H1 (cell line): ENCODE results near the gene TMEM17. TPM values are rescaled to one million over a fixed set of nuclear protein-coding genes. Genes with fewer than 3 reads are reported as not detected.

Experiments used
- CTCF ChIA-PET: fragments of 300-600 bp; sonication (Branson Sonifier 250); formaldehyde crosslinking; loops from one replicate; lab custom pipeline; 2021; ENCODE audit not compliant: partially characterized antibody; lab: Charles Lee
- POLR2A ChIA-PET: fragments of 300-600 bp; sonication (Branson Sonifier 250); formaldehyde crosslinking; loops from one replicate; lab custom pipeline; 2021; ENCODE audit warnings: inconsistent platforms; ENCODE audit not compliant: partially characterized antibody; lab: Charles Lee
- DNase-seq, 2 experiments: peaks; one replicate each; pipeline versions ENCODE4 v3.0.0 to v3.0.0-alpha.2; 2010 to 2022; ENCODE audit warnings: low spot score in 2 of 2, low read depth in 1 of 2, mixed read lengths in 1 of 2
- FAIRE-seq: peaks from 2 replicates; lab custom pipeline; 2011; peaks lifted over from hg19 to GRCh38; lab: Jason Lieb, UNC
- H2AFZ ChIP-seq: 2 replicates; pipeline ENCODE4 v1.8.1; 2012; ENCODE audit warnings: low read length, inconsistent platforms
- H2AK5ac ChIP-seq: 2 replicates; pipeline ENCODE4 v1.6.1; 2013; ENCODE audit warnings: low read depth, low read length
- H2BK120ac ChIP-seq: replicated peaks from 2 replicates; pipeline ENCODE3; 2013; ENCODE audit warnings: low read depth, low read length, inconsistent platforms
- H2BK12ac ChIP-seq: 2 replicates; pipeline ENCODE4 v1.6.1; 2013; ENCODE audit warnings: low read depth, low read length
- H2BK15ac ChIP-seq: 2 replicates; pipeline ENCODE4 v1.6.1; 2013; ENCODE audit warnings: low read length
- H2BK20ac ChIP-seq: 2 replicates; pipeline ENCODE4 v1.6.1; 2013; ENCODE audit warnings: low read length
- H2BK5ac ChIP-seq: 2 replicates; pipeline ENCODE4 v1.6.1; 2013; ENCODE audit warnings: low read depth, low read length
- H3K14ac ChIP-seq: 2 replicates; pipeline ENCODE4 v1.6.1; 2013; ENCODE audit warnings: inconsistent platforms; ENCODE audit not compliant: insufficient read length
- H3K18ac ChIP-seq: 2 replicates; pipeline ENCODE4 v1.6.1; 2013; ENCODE audit warnings: low read length; ENCODE audit errors: extremely low read depth
- H3K23ac ChIP-seq: 2 replicates; pipeline ENCODE4 v1.6.1; 2013; ENCODE audit warnings: inconsistent platforms; ENCODE audit not compliant: insufficient read length
- H3K23me2 ChIP-seq: 2 replicates; pipeline ENCODE4 v1.6.1; 2013; ENCODE audit warnings: low read depth, low read length
- H3K27ac ChIP-seq: 2 replicates; pipeline ENCODE4 v1.6.1; 2011; ENCODE audit warnings: low read depth, low read length, inconsistent platforms
- H3K27me3 ChIP-seq, 4 experiments: replicated peaks in 1 of 4; 1 replicate in 1 of 4; 2 replicates in 3 of 4; pipeline versions ENCODE4 v1.6.1 to v1.8.1; 2011 to 2013; ENCODE audit warnings: low read length in 3 of 4, mild to moderate bottlenecking in 3 of 4, inconsistent platforms in 2 of 4, mixed read lengths in 2 of 4, moderate library complexity in 1 of 4; ENCODE audit not compliant: control insufficient read depth in 3 of 4, insufficient read depth in 3 of 4; ENCODE audit errors: extremely low read depth in 1 of 4
- H3K36me3 ChIP-seq, 4 experiments: 2 replicates each; pipeline versions ENCODE4 v1.6.1 to v1.8.1; 2011 to 2013; ENCODE audit warnings: mild to moderate bottlenecking in 4 of 4, low read length in 3 of 4, moderate library complexity in 2 of 4, control low read depth in 1 of 4, inconsistent platforms in 1 of 4; ENCODE audit not compliant: insufficient read depth in 4 of 4, control insufficient read depth in 2 of 4
- H3K4ac ChIP-seq: replicated peaks from 2 replicates; pipeline ENCODE3; 2013; ENCODE audit warnings: low read length, low read depth, mixed read lengths, inconsistent platforms; ENCODE audit not compliant: insufficient read length
- H3K4me1 ChIP-seq, 4 experiments: replicated peaks in 1 of 4; 1 replicate in 1 of 4; 2 replicates in 3 of 4; pipeline versions ENCODE4 v1.6.1 to v1.8.1; 2011 to 2013; ENCODE audit warnings: low read length in 3 of 4, inconsistent platforms in 2 of 4, mixed read lengths in 1 of 4; ENCODE audit not compliant: insufficient read depth in 4 of 4, control insufficient read depth in 3 of 4
- H3K4me2 ChIP-seq, 2 experiments: 2 replicates each; pipeline versions ENCODE4 v1.6.1 to v1.8.1; 2011 to 2013; ENCODE audit warnings: low read depth in 2 of 2, low read length in 2 of 2, control low read depth in 1 of 2, inconsistent platforms in 1 of 2, mild to moderate bottlenecking in 1 of 2; ENCODE audit not compliant: insufficient read depth in 1 of 2
- H3K4me3 ChIP-seq, 4 experiments: fragments of 200-600, 300-600 bp in 1 of 4; sonication (generic), shearing (Covaris generic), sonication (Bioruptor Twin) in 1 of 4; 2 replicates each; pipeline versions ENCODE4 v1.5.1 to v1.8.1; 2011 to 2016; ENCODE audit warnings: low read length in 4 of 4, low read depth in 3 of 4, control low read depth in 2 of 4, inconsistent platforms in 2 of 4, mild to moderate bottlenecking in 2 of 4, mixed read lengths in 1 of 4, moderate library complexity in 1 of 4; ENCODE audit not compliant: insufficient read depth in 2 of 4; ENCODE audit errors: extremely low read depth in 1 of 4
- H3K56ac ChIP-seq: replicated peaks from 2 replicates; pipeline ENCODE3; 2013; ENCODE audit warnings: low read depth, mild to moderate bottlenecking, mixed read lengths, low read length, inconsistent platforms; ENCODE audit not compliant: insufficient read length
- H3K79me1 ChIP-seq: 2 replicates; pipeline ENCODE4 v1.6.1; 2013; ENCODE audit warnings: low read depth, low read length, control low read depth
- H3K79me2 ChIP-seq, 2 experiments: 2 replicates each; pipeline versions ENCODE4 v1.6.1 to v1.8.1; 2012 to 2013; ENCODE audit warnings: low read length in 2 of 2, mild to moderate bottlenecking in 2 of 2, inconsistent platforms in 1 of 2; ENCODE audit not compliant: insufficient read depth in 2 of 2, control insufficient read depth in 1 of 2
- H3K9ac ChIP-seq, 4 experiments: replicated peaks in 1 of 4; 1 replicate in 1 of 4; 2 replicates in 3 of 4; pipeline versions ENCODE4 v1.6.1 to v1.8.1; 2011 to 2013; ENCODE audit warnings: low read depth in 3 of 4, low read length in 3 of 4, control low read depth in 2 of 4, mild to moderate bottlenecking in 2 of 4, moderate library complexity in 2 of 4, inconsistent platforms in 1 of 4; ENCODE audit errors: extremely low read depth in 1 of 4
- H3K9me3 ChIP-seq, 2 experiments: 2 replicates each; pipeline versions ENCODE4 v1.6.1 to v1.8.1; 2012 to 2013; ENCODE audit warnings: mild to moderate bottlenecking in 2 of 2, moderate library complexity in 2 of 2, control low read depth in 1 of 2, inconsistent platforms in 1 of 2, low read depth in 1 of 2, low read length in 1 of 2, mixed read lengths in 1 of 2; ENCODE audit not compliant: insufficient read depth in 2 of 2
- H4K20me1 ChIP-seq, 2 experiments: replicated peaks in 1 of 2; 2 replicates each; pipeline versions ENCODE3 to v1.8.1; 2011 to 2013; ENCODE audit warnings: inconsistent platforms in 2 of 2, low read length in 2 of 2, mild to moderate bottlenecking in 1 of 2; ENCODE audit not compliant: insufficient read depth in 2 of 2, control insufficient read depth in 1 of 2
- H4K5ac ChIP-seq: 2 replicates; pipeline ENCODE4 v1.6.1; 2013; ENCODE audit warnings: low read length, low read depth, mixed read lengths, inconsistent platforms; ENCODE audit not compliant: insufficient read length
- H4K8ac ChIP-seq: 2 replicates; pipeline ENCODE4 v1.8.0; 2013; ENCODE audit warnings: mild to moderate bottlenecking, moderate library complexity, low read length, inconsistent platforms; ENCODE audit not compliant: insufficient read depth; ENCODE audit errors: extremely low read depth
- H4K91ac ChIP-seq: replicated peaks from 2 replicates; pipeline ENCODE3; 2013; ENCODE audit warnings: low read length, mixed read lengths, inconsistent platforms; ENCODE audit not compliant: insufficient read length
- CBX8 ChIP-seq: fragments of 300-800, 300-1000 bp; sonication (generic); IDR thresholded peaks from 2 replicates; pipeline ENCODE4 v1.7.1; 2016; ENCODE audit warnings: low read depth, low read length, borderline replicate concordance
- CHD2 ChIP-seq: IDR thresholded peaks from 2 replicates; pipeline ENCODE4 v1.6.1; 2012; ENCODE audit warnings: low read length, improper control_type of control experiment
- CTBP2 ChIP-seq: IDR thresholded peaks from 2 replicates; pipeline ENCODE4 v1.7.0; 2011; ENCODE audit warnings: borderline replicate concordance, mild to moderate bottlenecking, moderate library complexity, mixed read lengths, low read length; ENCODE audit not compliant: insufficient read depth, insufficient read length
- EGR1 ChIP-seq: IDR thresholded peaks from 2 replicates; pipeline ENCODE4 v1.6.1; 2011; ENCODE audit warnings: low read depth, low read length, borderline replicate concordance
- MAFK ChIP-seq: IDR thresholded peaks from 2 replicates; pipeline ENCODE4 v1.6.1; 2012; ENCODE audit warnings: low read depth, mild to moderate bottlenecking, improper control_type of control experiment, low read length
- NRF1 ChIP-seq: IDR thresholded peaks from 2 replicates; pipeline ENCODE4 v1.6.1; 2011; ENCODE audit warnings: mild to moderate bottlenecking, low read depth, low read length, improper control_type of control experiment
- POLR2A ChIP-seq, 2 experiments: IDR thresholded peaks; 1 replicate in 1 of 2; 2 replicates in 1 of 2; pipeline ENCODE4 v1.6.1; 2011; ENCODE audit warnings: low read depth in 2 of 2, low read length in 2 of 2, mild to moderate bottlenecking in 2 of 2; ENCODE audit errors: control extremely low read depth in 1 of 2
- RNF2 ChIP-seq: fragments of 200-900, 300-1000 bp; sonication (generic); IDR thresholded peaks from 2 replicates; pipeline ENCODE4 v1.7.1; 2016; ENCODE audit warnings: borderline replicate concordance, low read depth, mild to moderate bottlenecking, antibody characterized with exemption, low read length; ENCODE audit not compliant: poor library complexity, severe bottlenecking; ENCODE audit errors: missing control alignments
- SAP30 ChIP-seq: fragments of 300-600 bp; sonication (generic); IDR thresholded peaks from 2 replicates; pipeline ENCODE4 v1.7.1; 2012; ENCODE audit warnings: low read length, moderate library complexity, mild to moderate bottlenecking, inconsistent platforms; ENCODE audit not compliant: insufficient read depth, insufficient replicate concordance
- SIX5 ChIP-seq: IDR thresholded peaks from 2 replicates; pipeline ENCODE4 v1.6.1; 2011; ENCODE audit warnings: mild to moderate bottlenecking, low read depth, low read length
- SP2 ChIP-seq: IDR thresholded peaks from 2 replicates; pipeline ENCODE4 v1.6.1; 2012; ENCODE audit warnings: mild to moderate bottlenecking, low read length, inconsistent platforms
- SRF ChIP-seq: IDR thresholded peaks from 2 replicates; pipeline ENCODE4 v1.6.1; 2011; ENCODE audit warnings: mild to moderate bottlenecking, low read depth, low read length, moderate library complexity
- WGBS, 2 experiments: shearing (Covaris generic) in 1 of 2; methylation state at CpG; one replicate each; pipeline versions ENCODE4 v1.1.6 to v1.1.7; 2013 to 2015; ENCODE audit warnings: low lambda C conversion rate in 2 of 2, mixed read lengths in 2 of 2, inconsistent platforms in 1 of 2, low coverage in 1 of 2, missing lambda C conversion rate in 1 of 2; ENCODE audit not compliant: insufficient replicate concordance in 2 of 2, insufficient coverage in 1 of 2, insufficient read length in 1 of 2; ENCODE audit errors: extremely low coverage in 1 of 2, missing lambda C conversion rate in 1 of 2; 5-methylcytosine and 5-hydroxymethylcytosine counted together
- polyA plus RNA-seq, 7 experiments: library from polyadenylated mRNA; depleted of rRNA in 3 of 7; stranded (reverse) in 5 of 7; unstranded in 2 of 7; fragments of >200 nt in 5 of 7; fragments of 200-250 nt in 2 of 7; gene quantifications; 1 replicate in 5 of 7; 2 replicates in 1 of 7; 4 replicates in 1 of 7; pipeline versions ENCODE4 v1.2.1 to v1.2.3, GENCODE V29; 2011 to 2013; ENCODE audit warnings: missing spikeins in 2 of 7, mixed read lengths in 2 of 7
- total RNA-seq: library from RNA; stranded (reverse); fragmentation: NEBNext Ultra II Directional; extraction: Animal tissue kit (Norgen Biotek cat#: 25700); gene quantifications from 2 replicates; pipeline ENCODE4 v1.2.1, GENCODE V29; 2021

The TMEM17 gene
- total and polyA plus RNA-seq, 2 of the 8 experiments (the other 6 are each of a cell fraction or from before 2014, with no cell fraction given) = 0.69 to 1.2 TPM

DNA sequence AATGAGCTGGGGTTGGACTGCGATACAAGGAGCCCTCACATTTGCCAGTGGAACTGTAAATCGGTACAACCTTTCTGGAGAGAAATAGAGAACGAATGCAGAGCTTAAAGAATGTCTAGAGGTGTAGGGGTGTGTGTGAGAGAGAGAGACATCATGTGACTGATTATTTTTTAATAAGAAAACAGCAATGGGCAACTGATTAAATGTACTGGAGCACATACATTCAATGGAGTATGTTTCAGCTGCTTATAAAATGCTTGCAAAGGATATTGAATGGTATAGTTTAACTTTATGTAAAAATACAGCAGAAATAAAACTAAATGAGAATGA is 391 bp upstream of the TMEM17 start:
- peaks cover 0 to 3% (median 0%) of the 10 kb centered on the region in 4 experiments; a peak in 1 of 7 replicates for H3K4me1 ChIP-seq
- H4K91ac ChIP-seq = no peak overlapping the region
- no peak overlapping the region for H2AK5ac ChIP-seq
- no peaks in the 10 kb centered on the region for H3K79me1 ChIP-seq
- TF ChIP-seq CTBP2 (no peak), MAFK (no peak), NRF1 (no peak), POLR2A (IDR thresholded peaks at IDR 0.05; ENCODE audit: control extremely low read depth in 1 of 2, low read depth in 2 of 2, low read length in 2 of 2) (no peak), CBX8 (no peak), CHD2 (no peak), SP2 (no peak), SIX5 (no peak), EGR1 (no peak), SRF (no peak), RNF2 (no peak), SAP30 (no peak)
- ChIA-PET CTCF (interaction anchor here (0.8 to 1.8 kb wide), 3 partner anchors 49 to 219 kb away, joined by 3 to 7 read pairs (median 3); no protein-coding TSS in a partner anchor), POLR2A (interaction anchor here (0.6 to 2.4 kb wide), 12 partner anchors 8 to 198 kb away, joined by 3 to 7 read pairs (median 3); partner anchors contain the start of gene EHBP1)
- H3K23me2 ChIP-seq = 0 out of 2 replicates have a peak, but pooled peaks cover 3% of the 10 kb centered on the region
- peak overlapping the region; percentile 99 for H4K5ac ChIP-seq
- H2BK12ac ChIP-seq = no peak overlapping the region
- peak overlapping the region; percentile 97 for H3K56ac ChIP-seq
- no peaks in the 10 kb centered on the region for H4K20me1 ChIP-seq
- peak overlapping the region; percentile 69 to 85 (median 76); a peak in 6 of 7 replicates for H3K9ac ChIP-seq
- H3K23ac ChIP-seq = no peak overlapping the region
- no peak for FAIRE-seq
- no peak overlapping the region for H2BK20ac ChIP-seq
- no peak overlapping the region for H3K18ac ChIP-seq
- peak overlapping the region; percentile 75 to 84 for H3K4me2 ChIP-seq
- H3K9me3 ChIP-seq = no peaks in the 10 kb centered on the region
- H2AFZ ChIP-seq = peak overlapping the region; percentile 92
- no peak overlapping the region for H4K8ac ChIP-seq
- WGBS, 2 experiments = 13% methylated on average over 3 of the region's 3 CpGs; no CpG with 5 or more reads in 1 of the 2 experiments
- peak overlapping the region; percentile 63 to 88 (median 84) for H3K4me3 ChIP-seq
- no peaks in the 10 kb centered on the region for H3K79me2 ChIP-seq
- no peak overlapping the region for H2BK15ac ChIP-seq
- no peak overlapping the region for H3K4ac ChIP-seq
- peak overlapping the region; percentile 77 for H3K14ac ChIP-seq
- H2BK120ac ChIP-seq = peak overlapping the region; percentile 70
- H3K36me3 ChIP-seq = no peaks in the 10 kb centered on the region
- H3K27ac ChIP-seq = peak overlapping the region; percentile 69; the same call in 1 of the 2 replicates
- peak overlapping the region; percentile 38; the same call in 1 of the 2 replicates for H2BK5ac ChIP-seq
- no peaks in the 10 kb centered on the region for H3K27me3 ChIP-seq
- DNase-seq = no peak
